Ovary (tissue), 9 donors: ENCODE measurements around the gene S100A2. TPM values are rescaled to one million over a fixed set of nuclear protein-coding genes. Genes with fewer than 3 reads are reported as not detected.
"Not testable (repeated sequence)": the region's sequence is repeated elsewhere in the genome, so short reads cannot be mapped to it uniquely, and the experiment has no call there.

Source experiments
- DNase-seq, 5 donors: peaks; one replicate each; pipeline ENCODE4 v3.0.0-alpha.2; 2019 to 2020
- H3K27ac ChIP-seq, 2 donors: fragments of 200-600 bp; one replicate each; pipeline versions ENCODE4 v1.5.1 to v1.8.0; 2019 to 2022
- H3K27me3 ChIP-seq: fragments of 200-600 bp; one replicate; pipeline ENCODE4 v1.8.0; 2022
- H3K36me3 ChIP-seq: fragments of 200-600 bp; sonication (generic); one replicate; pipeline ENCODE4 v1.5.1; 2019
- H3K4me1 ChIP-seq: one replicate; pipeline ENCODE4 v1.8.1; 2013; ENCODE audit warnings: mild to moderate bottlenecking, moderate library complexity; ENCODE audit not compliant: insufficient read depth
- H3K4me3 ChIP-seq: fragments of 200-600 bp; sonication (generic); one replicate; pipeline ENCODE4 v1.5.1; 2017
- H3K9me3 ChIP-seq, 2 donors: fragments of 200-600 bp in 1 of 2; sonication (generic) in 1 of 2; one replicate each; pipeline versions ENCODE4 v1.5.1 to v1.8.1; 2013 to 2019; ENCODE audit warnings: mild to moderate bottlenecking in 1 of 2, moderate library complexity in 1 of 2
- CTCF ChIP-seq, 3 donors: fragments of 450-650 bp in 2 of 3; fragments of 200-600 bp in 1 of 3; IDR thresholded peaks; one replicate each; pipeline versions ENCODE4 v1.5.1 to v1.8.0; 2016 to 2022; ENCODE audit warnings: antibody characterized with exemption in 3 of 3, mild to moderate bottlenecking in 1 of 3
- EP300 ChIP-seq: sonication (generic); formaldehyde crosslinking; IDR thresholded peaks from one replicate; pipeline ENCODE4 v1.6.1; 2017; ENCODE audit warnings: antibody characterized with exemption
- POLR2A ChIP-seq: fragments of 450-650 bp; IDR thresholded peaks from one replicate; pipeline ENCODE4 v1.6.1; 2017; ENCODE audit warnings: antibody characterized with exemption, mild to moderate bottlenecking, moderate library complexity
- WGBS, 3 donors: extraction: QIAGEN DNeasy Blood & Tissue Kit in 1 of 3; methylation state at CpG; one replicate each; pipeline versions ENCODE4 v1.1.5 to v1.1.7; 2013 to 2017; 5-methylcytosine and 5-hydroxymethylcytosine counted together
- intact Hi-C, 4 donors: fragments of 100-400 bp; cut with DNase I; formaldehyde crosslinking; loops; one replicate each; pipeline versions ENCODE4 v1.11.0 to v1.15.1; 2022 to 2023
- polyA plus RNA-seq, 2 donors: library from polyadenylated mRNA; stranded (reverse); fragments of 200-250 nt in 1 of 2; fragments of 350-450 nt in 1 of 2; fragmentation: Illumina TruSeq in 1 of 2; extraction: RNeasy Lipid Tissue Mini Kit (QIAGEN cat#74804) in 1 of 2; gene quantifications; one replicate each; pipeline ENCODE4 v1.2.3, GENCODE V29; 2013 to 2014
- total RNA-seq, 7 donors: library from RNA; depleted of rRNA in 2 of 7; stranded (reverse); fragments of >200 nt in 2 of 7; fragmentation: NEBNext Ultra II Directional in 3 of 7; extraction: Animal tissue kit (Norgen Biotek cat#: 25700) in 3 of 7; gene quantifications; one replicate each; pipeline versions ENCODE4 v1.1.0 to v1.2.4, GENCODE V29; 2016 to 2023
- donor health status: DM: no; HTN: no; CAD: no; lungs with moderate emphysema.
- donor health status: DM: no; HTN: no; CAD: no.
- donor health status: Bipolar disorder and iron deficiency.
- donor health status: DM: yes; HTN: yes; CAD: no.
- donor health status: DM: no; HTN: no; CAD: no.
- donor health status: DM: yes; HTN: yes; CAD: no.

The S100A2 gene
- total and polyA plus RNA-seq, 9 donors = 0.61 to 4.0 (median 1.8) TPM; not detected in 2

DNA sequence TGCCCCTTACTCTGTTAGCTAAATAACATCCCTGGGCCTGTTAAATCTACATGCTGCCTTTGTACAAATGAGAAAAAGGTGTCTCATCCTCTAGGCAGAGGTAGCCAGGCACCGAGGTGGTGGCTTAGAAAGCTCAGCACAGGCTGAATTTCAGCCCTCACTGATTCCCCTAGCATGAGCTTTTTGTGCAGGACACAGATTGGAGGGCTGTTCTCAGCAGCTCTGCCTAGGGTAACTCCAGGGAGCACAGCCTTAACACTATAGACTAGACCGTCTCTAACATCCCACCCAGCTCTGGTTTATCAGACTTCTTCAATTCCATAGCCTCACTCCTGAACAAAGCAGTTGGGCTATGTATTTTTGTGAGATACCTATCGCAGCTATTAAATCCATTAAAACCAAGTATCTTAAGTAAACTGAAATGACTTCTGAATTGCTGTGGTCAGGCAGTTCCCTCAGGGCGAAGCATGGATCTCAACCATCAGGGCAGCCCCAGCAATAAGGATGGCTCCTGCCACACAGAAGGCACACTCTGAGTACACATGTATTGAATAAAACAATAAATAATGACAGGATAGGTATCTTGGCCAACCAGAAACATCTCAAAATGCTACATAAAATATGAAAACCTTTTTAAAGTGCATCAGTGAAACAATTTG is 44.7 kb downstream of the S100A2 start:
- DNase-seq = no peak
- peaks cover 8% of the 10 kb centered on the region for H3K4me1 ChIP-seq

GRCh38 chr1:153520137-153520691 is 45.4 kb downstream of the S100A2 start:
- H3K4me1 ChIP-seq, H3K36me3 ChIP-seq, H3K27ac ChIP-seq, H3K9me3 ChIP-seq, H3K27me3 ChIP-seq, intact Hi-C loops, DNase-seq, H3K4me3 ChIP-seq: not testable (repeated sequence)
- WGBS, 3 donors = 92 to 96% (median 92%) methylated on average over 5 of the region's 5 CpGs

More for the DNA sequence above, 44.7 kb downstream of the S100A2 start:
- TF ChIP-seq EP300 = no peak
- no peak for TF ChIP-seq POLR2A
- no peak for TF ChIP-seq CTCF (IDR thresholded peaks at IDR 0.05)
- Histone ChIP-seq H3K27ac (no peak overlapping the region), H3K4me3 (no peak overlapping the region), H3K27me3 (no peaks in the 10 kb centered on the region), H3K9me3 (no peaks in the 10 kb centered on the region), H3K36me3 (no peaks in the 10 kb centered on the region)
- WGBS, 3 donors = 86 to 94% (median 89%) methylated on average over 4 of the region's 4 CpGs
- intact Hi-C loops = no loop called here

GRCh38 chr1:153519242-153519641 is 46.4 kb downstream of the S100A2 start:
- DNase-seq = no peak
- intact Hi-C loops = loop anchor here in 3 of 4 donors (10.0 kb wide), 5 partner anchors 116 to 466 kb away; partner anchors contain the start of genes SLC27A3 (in 2 of the 3), CHTOP (in 1 of the 3) and RAB13 (in 1 of the 3)

GRCh38 chr1:153515504-153516394 is 49.9 kb downstream of the S100A2 start:
- no peak overlapping the region for H3K27ac ChIP-seq
- WGBS, 3 donors = 76 to 78% (median 78%) methylated on average over 8 of the region's 8 CpGs
- no peaks in the 10 kb centered on the region for H3K36me3 ChIP-seq
- no peak for DNase-seq
- no peaks in the 10 kb centered on the region for H3K9me3 ChIP-seq
- H3K4me1 ChIP-seq = peaks cover 5% of the 10 kb centered on the region
- no peaks in the 10 kb centered on the region for H3K27me3 ChIP-seq
- TF ChIP-seq POLR2A = no peak
- no peak for TF ChIP-seq CTCF (IDR thresholded peaks at IDR 0.05)
- TF ChIP-seq EP300 = no peak
- intact Hi-C loops = loop anchor here in 3 of 4 donors (10.0 kb wide), 5 partner anchors 119 to 469 kb away; partner anchors contain the start of genes SLC27A3 (in 2 of the 3), CHTOP (in 1 of the 3) and RAB13 (in 1 of the 3)
- no peak overlapping the region for H3K4me3 ChIP-seq

More at GRCh38 chr1:153519242-153519641, 46.4 kb downstream of the S100A2 start:
- no peaks in the 10 kb centered on the region for H3K4me1 ChIP-seq
- H3K27ac ChIP-seq = no peak overlapping the region
- H3K9me3 ChIP-seq = no peaks in the 10 kb centered on the region
- 89 to 93% (median 90%) methylated on average over 3 of the region's 3 CpGs for WGBS, 3 donors
- no peaks in the 10 kb centered on the region for H3K36me3 ChIP-seq
- TF ChIP-seq CTCF (IDR thresholded peaks at IDR 0.05) = no peak
- no peak for TF ChIP-seq POLR2A
- TF ChIP-seq EP300 = no peak
- H3K27me3 ChIP-seq = no peaks in the 10 kb centered on the region
- H3K4me3 ChIP-seq = no peak overlapping the region
